Tibial artery (tissue), 4 donors: ENCODE data around the gene NUSAP1.
"Not testable (repeated sequence)": the region's sequence is repeated elsewhere in the genome, so short reads cannot be mapped to it uniquely, and the experiment has no call there.

Experiments
- DNase-seq, 2 donors: peaks; one replicate each; pipeline ENCODE4 v3.0.0-alpha.2; 2019
- H3K27ac ChIP-seq, 2 donors: fragments of 200-600 bp; sonication (generic) in 1 of 2; 1 replicate in 1 of 2; 2 replicates in 1 of 2; pipeline ENCODE4 v1.5.1; 2018 to 2019; ENCODE audit warnings: mild to moderate bottlenecking in 1 of 2
- H3K27me3 ChIP-seq, 2 donors: fragments of 200-600 bp; sonication (generic) in 1 of 2; one replicate each; pipeline versions ENCODE4 v1.5.1 to v1.6.0; 2016 to 2019
- H3K36me3 ChIP-seq, 3 donors: fragments of 200-600 bp; sonication (generic) in 2 of 3; one replicate each; pipeline ENCODE4 v1.5.1; 2016 to 2019; ENCODE audit warnings: mild to moderate bottlenecking in 2 of 3
- H3K4me1 ChIP-seq, 4 donors: fragments of 200-600 bp; sonication (generic) in 2 of 4; 1 replicate in 3 of 4; 2 replicates in 1 of 4; pipeline ENCODE4 v1.5.1; 2016 to 2019
- H3K4me3 ChIP-seq, 2 donors: fragments of 200-600 bp; sonication (generic) in 1 of 2; 1 replicate in 1 of 2; 2 replicates in 1 of 2; pipeline ENCODE4 v1.5.1; 2018 to 2019; ENCODE audit warnings: mild to moderate bottlenecking in 2 of 2
- H3K9me3 ChIP-seq, 3 donors: fragments of 200-600 bp; sonication (generic) in 1 of 3; one replicate each; pipeline ENCODE4 v1.5.1; 2016 to 2019
- intact Hi-C: fragments of 100-400 bp; cut with DNase I; formaldehyde crosslinking; loops from one replicate; pipeline ENCODE4 v1.15.0; 2023; ENCODE audit warnings: low total_unique reads
- TF ChIP-seq, protein P1 (sequence below), 2 experiments: fragments of 200-600 bp in 1 of 2; fragments of 450-650 bp in 1 of 2; IDR thresholded peaks; one replicate each; pipeline ENCODE4 v1.5.1; 2017 to 2019; ENCODE audit warnings: antibody characterized with exemption in 2 of 2, mild to moderate bottlenecking in 1 of 2, moderate library complexity in 1 of 2

The NUSAP1 gene

GRCh38 chr15:41286665-41287333 lies 45.9 kb upstream of the NUSAP1 start:
- TF ChIP-seq, protein P1, sequence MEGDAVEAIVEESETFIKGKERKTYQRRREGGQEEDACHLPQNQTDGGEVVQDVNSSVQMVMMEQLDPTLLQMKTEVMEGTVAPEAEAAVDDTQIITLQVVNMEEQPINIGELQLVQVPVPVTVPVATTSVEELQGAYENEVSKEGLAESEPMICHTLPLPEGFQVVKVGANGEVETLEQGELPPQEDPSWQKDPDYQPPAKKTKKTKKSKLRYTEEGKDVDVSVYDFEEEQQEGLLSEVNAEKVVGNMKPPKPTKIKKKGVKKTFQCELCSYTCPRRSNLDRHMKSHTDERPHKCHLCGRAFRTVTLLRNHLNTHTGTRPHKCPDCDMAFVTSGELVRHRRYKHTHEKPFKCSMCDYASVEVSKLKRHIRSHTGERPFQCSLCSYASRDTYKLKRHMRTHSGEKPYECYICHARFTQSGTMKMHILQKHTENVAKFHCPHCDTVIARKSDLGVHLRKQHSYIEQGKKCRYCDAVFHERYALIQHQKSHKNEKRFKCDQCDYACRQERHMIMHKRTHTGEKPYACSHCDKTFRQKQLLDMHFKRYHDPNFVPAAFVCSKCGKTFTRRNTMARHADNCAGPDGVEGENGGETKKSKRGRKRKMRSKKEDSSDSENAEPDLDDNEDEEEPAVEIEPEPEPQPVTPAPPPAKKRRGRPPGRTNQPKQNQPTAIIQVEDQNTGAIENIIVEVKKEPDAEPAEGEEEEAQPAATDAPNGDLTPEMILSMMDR (IDR thresholded peaks at IDR 0.05), result no peak
- Histone ChIP-seq H3K9me3 (no peaks in the 10 kb centered on the region), H3K4me3 (no peak overlapping the region), H3K36me3 (peaks cover 33 to 58% (median 46%) of the 10 kb centered on the region in 3 donors), H3K27ac (no peak overlapping the region), H3K27me3 (no peaks in the 10 kb centered on the region), H3K4me1 (peaks cover 3 to 38% (median 14%) of the 10 kb centered on the region in 4 donors)
- DNase-seq, result no peak
- intact Hi-C loops, result no loop called here

DNA sequence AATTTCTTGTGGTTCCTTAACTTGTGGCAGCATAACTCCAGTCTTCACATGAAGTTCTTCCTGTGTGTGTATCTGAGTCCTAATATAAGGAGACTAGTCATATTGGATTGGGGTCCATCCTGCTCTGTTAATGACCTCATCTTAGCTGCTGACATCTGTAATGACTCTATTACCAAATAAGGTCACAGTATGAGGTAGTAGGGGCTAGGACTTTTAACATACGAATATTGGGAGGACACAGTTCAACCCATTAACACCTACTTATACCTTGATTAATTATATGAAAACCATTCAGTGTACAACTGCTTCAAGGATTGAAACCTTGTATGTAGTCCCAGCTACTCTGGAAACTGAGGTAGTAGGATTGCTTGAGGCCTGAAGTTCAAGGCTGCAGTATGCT lies 44.2 kb upstream of the NUSAP1 start:
- H3K27ac ChIP-seq, result no peak overlapping the region
- H3K27me3 ChIP-seq, result no peaks in the 10 kb centered on the region
- DNase-seq, result no peak
- H3K36me3 ChIP-seq, result peaks cover 33 to 72% (median 56%) of the 10 kb centered on the region in 3 donors
- no peaks in the 10 kb centered on the region for H3K9me3 ChIP-seq
- no peak overlapping the region for H3K4me3 ChIP-seq
- H3K4me1 ChIP-seq, result peaks cover 3 to 33% (median 13%) of the 10 kb centered on the region in 4 donors
- TF ChIP-seq, protein P1 (IDR thresholded peaks at IDR 0.05), result no peak
- intact Hi-C loops, result no loop called here

DNA sequence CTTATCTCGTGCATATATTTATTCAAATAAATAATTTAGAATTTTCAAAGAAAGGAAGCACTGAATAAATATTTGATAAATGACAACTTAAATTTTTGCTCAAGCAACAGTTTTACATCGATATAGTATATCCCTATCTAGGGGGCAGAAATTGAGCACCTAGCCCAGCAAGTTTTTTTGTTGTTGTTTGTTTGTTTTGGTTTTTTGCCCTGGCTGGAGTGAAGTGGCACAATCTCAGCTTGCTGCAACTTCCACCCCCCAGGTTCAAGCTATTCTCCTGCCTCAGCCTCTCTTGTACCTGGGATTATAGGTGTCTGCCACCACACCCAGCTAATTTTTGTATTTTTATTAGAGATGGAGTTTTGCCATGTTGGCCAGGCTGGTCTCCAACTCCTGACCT lies 42.7 kb upstream of the NUSAP1 start:
- H3K36me3 ChIP-seq, result peaks cover 33 to 85% (median 56%) of the 10 kb centered on the region in 3 donors
- intact Hi-C loops, result no loop called here
- TF ChIP-seq, protein P1 (IDR thresholded peaks at IDR 0.05), result no peak

DNA sequence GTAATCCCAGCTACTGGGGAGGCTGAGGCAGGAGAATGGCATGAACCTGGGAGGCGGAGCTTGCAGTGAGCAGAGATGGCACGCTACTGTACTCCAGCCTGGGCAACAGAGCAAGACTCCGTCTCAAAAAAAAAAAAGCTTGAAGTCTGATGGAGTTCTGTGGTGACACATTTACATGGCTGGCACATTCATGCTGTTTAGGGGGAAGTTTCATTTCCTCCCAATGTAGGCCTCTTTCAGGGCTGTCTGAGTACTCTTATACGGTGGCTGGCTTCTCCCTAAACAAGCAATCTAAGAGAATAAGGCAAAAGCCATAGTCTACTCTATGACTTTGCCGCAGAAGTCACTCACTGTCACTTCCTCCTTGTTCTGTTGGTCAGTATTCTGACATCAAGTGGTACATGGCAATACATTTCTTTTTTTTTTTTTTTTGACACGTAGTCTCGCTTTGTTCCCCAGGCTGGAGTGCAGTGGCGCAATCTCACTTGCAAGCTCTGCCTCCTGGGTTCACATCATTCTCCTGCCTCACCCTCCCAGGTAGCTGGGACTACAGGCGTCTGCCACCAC lies 41.5 kb upstream of the NUSAP1 start:
- no peaks in the 10 kb centered on the region for H3K9me3 ChIP-seq
- no peak for DNase-seq
- TF ChIP-seq, protein P1 (IDR thresholded peaks at IDR 0.05), result no peak
- H3K4me1 ChIP-seq, result peaks cover 0 to 24% (median 7%) of the 10 kb centered on the region in 4 donors
- no peak overlapping the region for H3K4me3 ChIP-seq
- no peak overlapping the region for H3K27ac ChIP-seq
- intact Hi-C loops, result no loop called here
- no peaks in the 10 kb centered on the region for H3K27me3 ChIP-seq
- H3K36me3 ChIP-seq, result peaks cover 29 to 84% (median 47%) of the 10 kb centered on the region in 3 donors

More for the DNA sequence above, 42.7 kb upstream of the NUSAP1 start:
- Histone ChIP-seq H3K4me1 (peaks cover 0 to 32% (median 12%) of the 10 kb centered on the region in 4 donors), H3K27ac (no peak overlapping the region), H3K4me3 (no peak overlapping the region), H3K9me3 (no peaks in the 10 kb centered on the region), H3K27me3 (no peaks in the 10 kb centered on the region)
- DNase-seq, result no peak

DNA sequence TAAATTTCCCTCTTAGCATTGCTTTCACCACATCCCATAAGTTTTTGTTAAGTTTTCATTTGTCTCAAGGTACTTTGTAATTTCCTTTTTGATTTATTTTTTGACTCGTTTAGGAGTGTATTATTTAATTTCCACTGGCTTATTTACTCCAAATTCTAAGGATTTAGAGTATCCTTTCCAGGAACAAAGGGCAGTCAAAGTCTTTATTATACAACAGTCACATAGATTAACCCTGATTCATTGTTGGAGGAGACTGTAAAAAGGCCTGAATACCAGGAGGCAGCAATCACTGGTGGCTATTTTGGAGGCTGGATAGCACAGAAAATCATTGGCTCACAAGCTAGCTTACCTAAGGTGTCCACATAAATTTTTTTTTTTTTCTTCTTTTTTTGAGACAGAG lies 40.2 kb upstream of the NUSAP1 start:
- H3K4me1 ChIP-seq, result peaks cover 0 to 12% (median under 1%) of the 10 kb centered on the region in 4 donors
- H3K4me3 ChIP-seq, result no peak overlapping the region
- no peak for DNase-seq
- no peak overlapping the region for H3K27ac ChIP-seq
- no peaks in the 10 kb centered on the region for H3K9me3 ChIP-seq
- intact Hi-C loops, result no loop called here
- no peaks in the 10 kb centered on the region for H3K27me3 ChIP-seq
- TF ChIP-seq, protein P1 (IDR thresholded peaks at IDR 0.05), result no peak
- peaks cover 23 to 84% (median 46%) of the 10 kb centered on the region in 3 donors for H3K36me3 ChIP-seq

- H3K4me3 ChIP-seq, DNase-seq, H3K9me3 ChIP-seq, H3K27me3 ChIP-seq, H3K27ac ChIP-seq, intact Hi-C loops, H3K4me1 ChIP-seq: not testable (repeated sequence)
- H3K36me3 ChIP-seq, result peaks cover 26 to 39% (median 36%) of the 10 kb centered on the region in 3 donors
Observed at GRCh38 chr15:41301139-41301538, 31.5 kb upstream of the NUSAP1 start.
